Natural killer cell (primary cell): ENCODE results near the gene PITPNC1. TPM values are rescaled to one million over a fixed set of nuclear protein-coding genes. Genes with fewer than 3 reads are reported as not detected.

Source experiments
- ATAC-seq, 3 donors: fragments of 150-1000 bp in 2 of 3; fragments of 200-7000 bp in 1 of 3; cut with Tn5 transposase; 1 replicate in 1 of 3; 2 replicates in 2 of 3; pipeline ENCODE4 v1.10.0; 2021; ENCODE audit warnings: mild to moderate bottlenecking in 2 of 3, moderate library complexity in 2 of 3
- DNase-seq, 2 donors: peaks; one replicate each; pipeline versions ENCODE4 v3.0.0 to v3.0.0-alpha.2; 2013 to 2021; ENCODE audit warnings: mixed read lengths in 1 of 2
- H3K27ac ChIP-seq: one replicate; pipeline ENCODE4 v1.5.1; 2013; ENCODE audit warnings: mild to moderate bottlenecking, low read length
- H3K27me3 ChIP-seq: one replicate; pipeline ENCODE4 v1.6.1; 2013; ENCODE audit warnings: low read length; ENCODE audit not compliant: control insufficient read depth, insufficient read depth
- H3K36me3 ChIP-seq: one replicate; pipeline ENCODE4 v1.6.1; 2013; ENCODE audit warnings: low read length; ENCODE audit not compliant: control insufficient read depth, insufficient read depth
- H3K4me1 ChIP-seq: one replicate; pipeline ENCODE4 v1.6.1; 2013; ENCODE audit warnings: low read length; ENCODE audit not compliant: control insufficient read depth, insufficient read depth
- H3K4me3 ChIP-seq: one replicate; pipeline ENCODE4 v1.5.1; 2013; ENCODE audit warnings: low read length
- H3K9me3 ChIP-seq: one replicate; pipeline ENCODE4 v1.6.1; 2013; ENCODE audit warnings: low read length; ENCODE audit not compliant: control insufficient read depth, insufficient read depth
- H3K27ac Mint-ChIP-seq, 2 donors: one replicate each; pipeline ENCODE4 v1.8.0; 2022; ENCODE audit warnings: mild to moderate bottlenecking in 2 of 2, mixed read lengths in 2 of 2, moderate library complexity in 1 of 2
- H3K27me3 Mint-ChIP-seq, 2 donors: one replicate each; pipeline ENCODE4 v1.8.0; 2022; ENCODE audit warnings: low read depth in 2 of 2, mixed read lengths in 2 of 2
- H3K36me3 Mint-ChIP-seq: one replicate; pipeline ENCODE4 v1.8.0; 2022; ENCODE audit warnings: mixed read lengths
- H3K4me1 Mint-ChIP-seq, 2 donors: one replicate each; pipeline ENCODE4 v1.8.0; 2022; ENCODE audit warnings: mixed read lengths in 2 of 2
- H3K4me3 Mint-ChIP-seq: one replicate; pipeline ENCODE4 v1.8.0; 2022; ENCODE audit warnings: mild to moderate bottlenecking, moderate library complexity, mixed read lengths
- H3K9me3 Mint-ChIP-seq, 2 donors: one replicate each; pipeline ENCODE4 v1.8.0; 2022; ENCODE audit warnings: mixed read lengths in 2 of 2
- CTCF ChIP-seq: fragments of 200-600 bp; IDR thresholded peaks from one replicate; pipeline ENCODE4 v1.8.0; 2022; ENCODE audit warnings: antibody characterized with exemption
- WGBS: methylation state at CpG from one replicate; pipeline ENCODE4 v1.1.7; 2013; ENCODE audit warnings: missing lambda C conversion rate; ENCODE audit not compliant: insufficient coverage; 5-methylcytosine and 5-hydroxymethylcytosine counted together
- intact Hi-C: fragments of 100-400 bp; cut with micrococcal nuclease; formaldehyde crosslinking; loops from one replicate; pipeline ENCODE4 v1.14.2; 2022
- total RNA-seq, 4 donors: library from RNA; stranded (reverse); fragments of 120-200 nt in 1 of 4; gene quantifications; one replicate each; pipeline versions ENCODE4 v1.2.3 to v1.2.4, GENCODE V29; 2013 to 2022

The PITPNC1 gene
- total RNA-seq, 3 donors from 2014 or later (not counting 1 experiment from before 2014, with no cell fraction given) = 150 to 185 (median 169) TPM

DNA sequence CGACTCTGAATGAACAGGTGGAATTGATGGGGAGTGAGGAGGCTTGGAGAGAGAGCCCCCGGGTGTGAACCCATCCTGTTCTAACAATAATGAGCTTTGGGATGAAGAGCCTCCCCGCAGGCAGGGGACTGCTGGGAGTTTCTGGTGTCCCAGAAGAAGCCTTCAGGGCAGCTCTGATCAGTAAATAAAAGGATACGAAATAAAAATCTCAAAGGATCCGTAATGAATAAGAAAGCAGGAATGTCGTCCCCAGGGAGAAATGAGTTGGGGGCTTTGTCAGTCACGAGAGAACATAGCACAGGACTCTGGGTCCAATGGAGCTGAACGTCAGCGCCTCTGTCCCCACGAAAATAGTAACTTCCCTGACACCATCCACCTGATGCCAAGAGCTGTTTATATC lies 113.4 kb downstream of the PITPNC1 start:
- H3K36me3 Mint-ChIP-seq = no peaks in the 10 kb centered on the region
- H3K9me3 ChIP-seq = no peaks in the 10 kb centered on the region
- H3K27ac Mint-ChIP-seq = peak overlapping the region; percentile 62 to 93
- H3K4me1 Mint-ChIP-seq = peaks cover 83 to 91% of the 10 kb centered on the region in 2 donors
- ATAC-seq (no peak), DNase-seq (no peak)
- 92% methylated on average over 10 of the region's 10 CpGs for WGBS
- H3K27me3 Mint-ChIP-seq = no peaks in the 10 kb centered on the region
- TF ChIP-seq CTCF = no peak
- intact Hi-C loops = no loop called here
- H3K4me1 ChIP-seq = peaks cover 81% of the 10 kb centered on the region
- H3K27me3 ChIP-seq = no peaks in the 10 kb centered on the region
- H3K4me3 ChIP-seq = no peak overlapping the region
- H3K4me3 Mint-ChIP-seq = peak overlapping the region; percentile 83
- H3K27ac ChIP-seq = no peak overlapping the region
- H3K9me3 Mint-ChIP-seq = no peaks in the 10 kb centered on the region
- H3K36me3 ChIP-seq = no peaks in the 10 kb centered on the region

- no peaks in the 10 kb centered on the region for H3K36me3 Mint-ChIP-seq
- TF ChIP-seq CTCF = no peak
- DNase-seq = peak; percentile 41 to 45
- peak overlapping the region; percentile 67 to 93 for H3K27ac Mint-ChIP-seq
- H3K36me3 ChIP-seq = no peaks in the 10 kb centered on the region
- no peaks in the 10 kb centered on the region for H3K27me3 ChIP-seq
- H3K4me3 ChIP-seq = no peak overlapping the region
- no peaks in the 10 kb centered on the region for H3K9me3 Mint-ChIP-seq
- peak overlapping the region; percentile 83 for H3K4me3 Mint-ChIP-seq
- H3K4me1 ChIP-seq = peaks cover 77% of the 10 kb centered on the region
- peaks cover 84 to 91% of the 10 kb centered on the region in 2 donors for H3K4me1 Mint-ChIP-seq
- H3K27ac ChIP-seq = peak overlapping the region; percentile 34
- intact Hi-C loops = no loop called here
- H3K27me3 Mint-ChIP-seq = no peaks in the 10 kb centered on the region
- no peaks in the 10 kb centered on the region for H3K9me3 ChIP-seq
- peak; percentile 38 to 63 (median 41) for ATAC-seq
- 61% methylated on average over 18 of the region's 18 CpGs for WGBS
Measured at GRCh38 chr17:67491009-67491680, 114.1 kb downstream of the PITPNC1 start.

GRCh38 chr17:67491681-67492024 lies 114.6 kb downstream of the PITPNC1 start:
- TF ChIP-seq CTCF = no peak
- peak overlapping the region; percentile 67 to 93 for H3K27ac Mint-ChIP-seq
- no peaks in the 10 kb centered on the region for H3K9me3 ChIP-seq
- H3K4me3 Mint-ChIP-seq = peak overlapping the region; percentile 83
- no peak overlapping the region for H3K4me3 ChIP-seq
- H3K4me1 ChIP-seq = peaks cover 73% of the 10 kb centered on the region
- H3K36me3 Mint-ChIP-seq = no peaks in the 10 kb centered on the region
- H3K4me1 Mint-ChIP-seq = peaks cover 83 to 90% of the 10 kb centered on the region in 2 donors
- H3K36me3 ChIP-seq = no peaks in the 10 kb centered on the region
- no peaks in the 10 kb centered on the region for H3K27me3 ChIP-seq
- no peaks in the 10 kb centered on the region for H3K27me3 Mint-ChIP-seq
- H3K27ac ChIP-seq = peak overlapping the region; percentile 34
- ATAC-seq = peak in 2 of 3 donors; percentile 6 to 36
- intact Hi-C loops = no loop called here
- 17% methylated on average over 1 of the region's 4 CpGs for WGBS
- H3K9me3 Mint-ChIP-seq = no peaks in the 10 kb centered on the region
- peak in 1 of 2 donors; percentile 66 for DNase-seq

DNA sequence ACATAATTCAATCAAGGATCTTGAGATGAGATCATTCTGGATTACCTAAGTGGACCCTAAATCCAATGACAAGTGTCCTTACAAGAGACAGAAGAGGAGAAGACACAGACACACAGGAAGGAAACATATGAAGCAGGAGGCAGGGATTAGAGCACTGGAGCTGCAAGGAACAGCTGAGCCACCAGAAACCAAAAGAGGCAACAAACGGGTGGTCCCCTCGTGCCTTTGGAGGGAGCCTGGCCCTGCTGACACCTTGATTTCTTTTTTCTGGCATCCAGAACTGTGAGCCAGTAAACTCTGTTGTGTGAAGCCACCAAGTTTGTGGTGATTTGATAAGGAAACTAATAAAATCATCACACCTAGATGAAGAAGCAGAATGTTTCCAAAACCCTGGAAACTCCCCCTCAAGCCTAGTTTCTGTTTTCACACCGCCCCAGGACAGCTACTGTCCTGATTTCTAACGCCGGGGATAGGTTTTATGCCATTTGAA lies 115.2 kb downstream of the PITPNC1 start:
- Mint-ChIP-seq H3K9me3 (no peaks in the 10 kb centered on the region), H3K27ac (peak overlapping the region; percentile 67 to 93), H3K4me1 (peaks cover 77 to 84% of the 10 kb centered on the region in 2 donors), H3K36me3 (no peaks in the 10 kb centered on the region), H3K4me3 (peak overlapping the region; percentile 83), H3K27me3 (no peaks in the 10 kb centered on the region)
- Histone ChIP-seq H3K27me3 (no peaks in the 10 kb centered on the region), H3K4me3 (no peak overlapping the region), H3K36me3 (no peaks in the 10 kb centered on the region), H3K4me1 (peaks cover 66% of the 10 kb centered on the region), H3K9me3 (no peaks in the 10 kb centered on the region), H3K27ac (no peak overlapping the region)
- intact Hi-C loops = no loop called here
- no peak for TF ChIP-seq CTCF
- peak in 1 of 2 donors; percentile 42 for DNase-seq
- WGBS = 43% methylated on average over 5 of the region's 5 CpGs
- peak; percentile 45 to 58 (median 52) for ATAC-seq
